ENCODE data around the gene ITPR1. TPM values are rescaled to one million over a fixed set of nuclear protein-coding genes. Genes with fewer than 3 reads are reported as not detected.

The ITPR1 gene
- total RNA-seq, 1 donor from 2014 or later: 16.3 TPM

DNA sequence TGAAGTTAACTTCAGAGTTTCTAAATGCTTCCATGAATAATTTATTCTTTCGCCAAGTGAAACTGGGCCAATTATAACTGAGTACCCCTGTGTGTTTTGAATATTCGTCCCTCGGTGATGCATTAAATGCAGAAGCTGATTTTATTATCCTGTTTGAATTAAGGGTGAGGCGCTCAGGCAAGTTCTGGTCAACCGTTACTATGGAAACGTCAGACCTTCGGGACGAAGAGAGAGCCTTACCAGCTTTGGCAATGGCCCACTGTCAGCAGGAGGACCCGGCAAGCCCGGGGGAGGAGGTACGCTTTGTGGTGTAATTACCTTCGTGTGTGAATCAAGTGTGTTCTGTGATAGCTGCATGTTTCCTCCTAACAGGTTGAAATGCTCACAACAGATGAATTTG, 239.8 kb downstream of the ITPR1 start:
- no peaks in the 10 kb centered on the region for H3K27me3 ChIP-seq (ENCODE audit: control insufficient read depth, insufficient read depth, low read length)
- H3K36me3 ChIP-seq (ENCODE audit: control insufficient read depth, insufficient read depth, low read length): no peaks in the 10 kb centered on the region
- no peak overlapping the region for H3K4me3 ChIP-seq (ENCODE audit: low read depth, low read length)
- TF ChIP-seq, protein P1, sequence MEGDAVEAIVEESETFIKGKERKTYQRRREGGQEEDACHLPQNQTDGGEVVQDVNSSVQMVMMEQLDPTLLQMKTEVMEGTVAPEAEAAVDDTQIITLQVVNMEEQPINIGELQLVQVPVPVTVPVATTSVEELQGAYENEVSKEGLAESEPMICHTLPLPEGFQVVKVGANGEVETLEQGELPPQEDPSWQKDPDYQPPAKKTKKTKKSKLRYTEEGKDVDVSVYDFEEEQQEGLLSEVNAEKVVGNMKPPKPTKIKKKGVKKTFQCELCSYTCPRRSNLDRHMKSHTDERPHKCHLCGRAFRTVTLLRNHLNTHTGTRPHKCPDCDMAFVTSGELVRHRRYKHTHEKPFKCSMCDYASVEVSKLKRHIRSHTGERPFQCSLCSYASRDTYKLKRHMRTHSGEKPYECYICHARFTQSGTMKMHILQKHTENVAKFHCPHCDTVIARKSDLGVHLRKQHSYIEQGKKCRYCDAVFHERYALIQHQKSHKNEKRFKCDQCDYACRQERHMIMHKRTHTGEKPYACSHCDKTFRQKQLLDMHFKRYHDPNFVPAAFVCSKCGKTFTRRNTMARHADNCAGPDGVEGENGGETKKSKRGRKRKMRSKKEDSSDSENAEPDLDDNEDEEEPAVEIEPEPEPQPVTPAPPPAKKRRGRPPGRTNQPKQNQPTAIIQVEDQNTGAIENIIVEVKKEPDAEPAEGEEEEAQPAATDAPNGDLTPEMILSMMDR (IDR thresholded peaks at IDR 0.05; ENCODE audit: insufficient read depth, low read length, severe bottlenecking): no peak
- DNase-seq (ENCODE audit: low read depth) (no peak), FAIRE-seq (no peak)

DNA sequence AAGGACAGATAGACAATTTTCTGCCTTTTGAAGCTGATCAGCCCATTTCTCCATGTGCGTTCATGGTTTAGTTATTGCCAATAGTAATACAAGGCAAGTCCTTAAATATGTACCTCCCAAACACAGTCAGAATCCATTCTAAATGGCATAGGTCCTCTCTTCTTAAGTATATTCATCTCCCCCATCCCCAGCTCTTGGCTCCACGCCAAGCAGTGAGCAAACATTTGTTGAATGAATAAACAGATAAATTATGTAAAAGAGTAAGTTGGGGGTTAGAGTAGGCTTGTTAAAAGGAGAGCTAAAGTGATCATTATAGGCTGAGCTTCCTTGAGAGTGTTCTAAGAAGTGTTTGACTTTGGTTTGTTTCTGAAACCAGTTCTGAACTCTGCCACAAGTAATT, 241.3 kb downstream of the ITPR1 start:
- FAIRE-seq: no peak
- Histone ChIP-seq H3K4me3 (ENCODE audit: low read depth, low read length) (no peak overlapping the region), H3K27me3 (ENCODE audit: control insufficient read depth, insufficient read depth, low read length) (no peaks in the 10 kb centered on the region), H3K36me3 (ENCODE audit: control insufficient read depth, insufficient read depth, low read length) (no peaks in the 10 kb centered on the region)
- TF ChIP-seq, protein P1 (IDR thresholded peaks at IDR 0.05; ENCODE audit: insufficient read depth, low read length, severe bottlenecking): no peak
- no peak for DNase-seq (ENCODE audit: low read depth)

GRCh38 chr3:4735243-4735642, 242.1 kb downstream of the ITPR1 start:
- no peak for DNase-seq (ENCODE audit: low read depth)
- Histone ChIP-seq H3K36me3 (ENCODE audit: control insufficient read depth, insufficient read depth, low read length) (no peaks in the 10 kb centered on the region), H3K4me3 (ENCODE audit: low read depth, low read length) (no peak overlapping the region), H3K27me3 (ENCODE audit: control insufficient read depth, insufficient read depth, low read length) (no peaks in the 10 kb centered on the region)
- FAIRE-seq: no peak
- TF ChIP-seq, protein P1 (IDR thresholded peaks at IDR 0.05; ENCODE audit: insufficient read depth, low read length, severe bottlenecking): no peak

GRCh38 chr3:4736284-4736861, 243.2 kb downstream of the ITPR1 start:
- Histone ChIP-seq H3K36me3 (ENCODE audit: control insufficient read depth, insufficient read depth, low read length) (no peaks in the 10 kb centered on the region), H3K4me3 (ENCODE audit: low read depth, low read length) (no peak overlapping the region), H3K27me3 (ENCODE audit: control insufficient read depth, insufficient read depth, low read length) (no peaks in the 10 kb centered on the region)
- DNase-seq (ENCODE audit: low read depth) (peak; percentile 93), FAIRE-seq (no peak)
- TF ChIP-seq, protein P1 (IDR thresholded peaks at IDR 0.05; ENCODE audit: insufficient read depth, low read length, severe bottlenecking): no peak

DNA sequence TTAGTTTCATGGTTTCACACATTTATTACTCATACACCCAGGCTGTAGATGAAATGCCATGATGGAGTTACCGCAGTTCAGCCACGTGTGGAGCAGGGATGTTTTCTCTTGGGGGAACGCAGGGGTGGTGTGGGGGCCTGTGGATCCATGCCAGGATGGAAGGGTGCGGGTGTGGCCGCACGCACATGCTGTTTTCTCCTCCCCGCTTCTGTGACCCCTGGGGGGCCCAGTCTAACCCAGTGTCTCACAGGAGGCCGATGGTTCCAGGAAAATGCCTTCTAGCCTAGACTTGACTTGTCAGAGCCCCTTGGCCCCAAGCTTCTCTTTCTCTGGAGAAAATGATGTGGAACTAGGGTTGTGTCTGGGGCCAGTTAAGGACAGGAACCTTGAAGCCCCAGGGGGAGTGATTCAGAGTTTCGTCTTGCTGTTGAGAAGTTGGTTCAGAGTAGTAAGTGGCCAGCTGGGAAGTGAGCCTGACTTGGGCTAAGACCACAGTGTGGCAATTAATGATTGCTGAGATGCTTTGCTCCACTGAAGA, 245.7 kb downstream of the ITPR1 start:
- TF ChIP-seq, protein P1 (IDR thresholded peaks at IDR 0.05; ENCODE audit: insufficient read depth, low read length, severe bottlenecking): no peak
- H3K27me3 ChIP-seq (ENCODE audit: control insufficient read depth, insufficient read depth, low read length): no peaks in the 10 kb centered on the region
- FAIRE-seq: no peak
- H3K4me3 ChIP-seq (ENCODE audit: low read depth, low read length): no peak overlapping the region
- H3K36me3 ChIP-seq (ENCODE audit: control insufficient read depth, insufficient read depth, low read length): no peaks in the 10 kb centered on the region
- peak; percentile 47 for DNase-seq (ENCODE audit: low read depth)

Data from bronchial epithelial cell (primary cell).